Anterior cingulate cortex (tissue), 58 donors: ENCODE data around the gene CSAG3.

ENCODE experiments used
- DNase-seq, 58 donors: peaks; one replicate each; lab custom pipeline; 2025; lab: John Stamatoyannopoulos, UW

Gene CSAG3

DNA sequence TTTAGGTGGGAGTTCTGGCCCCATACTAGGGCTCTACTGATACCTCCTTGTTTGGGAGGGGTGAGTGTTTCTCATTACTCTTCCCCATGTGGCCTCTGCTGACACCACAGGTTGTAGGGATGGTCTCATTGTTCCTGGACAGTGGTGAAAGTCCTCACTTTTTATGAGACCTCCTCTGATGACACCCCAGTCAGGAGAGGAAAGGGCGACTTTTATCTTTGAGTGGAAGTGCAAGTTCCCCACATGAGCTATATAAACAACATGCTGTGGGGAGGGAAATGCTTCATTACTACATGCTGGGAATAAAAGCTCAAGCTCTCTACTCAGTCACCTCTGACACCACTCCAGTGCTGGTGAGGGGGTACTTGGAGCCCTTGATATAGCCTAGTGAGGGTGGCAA lies 39.9 kb downstream of the CSAG3 start:
- no peak for DNase-seq

DNA sequence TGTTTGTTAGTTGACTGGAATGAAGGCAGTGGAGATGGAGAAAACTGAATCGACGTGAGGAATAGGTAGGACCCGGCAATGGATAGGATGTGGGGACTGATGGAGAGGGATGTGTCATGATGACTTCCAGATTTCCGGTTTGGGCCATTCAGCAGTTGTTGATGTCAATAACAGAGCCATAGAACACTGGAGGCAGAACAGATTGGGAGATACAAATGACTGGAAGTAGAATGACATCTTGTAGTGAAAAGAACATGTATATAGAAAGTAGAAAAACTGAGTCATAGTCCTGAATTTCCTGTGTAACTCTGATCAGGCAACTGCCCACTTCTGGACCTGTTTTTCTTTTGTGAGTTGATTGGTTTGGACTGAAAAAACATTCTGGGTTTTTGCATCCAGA lies 47.0 kb downstream of the CSAG3 start:
- DNase-seq, result no peak
